NCI-H146 treated with DMSO at 0.1 percent for 48 hours (cell line): ENCODE measurements around the gene CDCA4.

ENCODE experiments used
- DNase-seq: peaks from one replicate; lab custom pipeline; 2025; ENCODE audit not compliant: unreplicated experiment; lab: John Stamatoyannopoulos, UW

The CDCA4 gene

DNA sequence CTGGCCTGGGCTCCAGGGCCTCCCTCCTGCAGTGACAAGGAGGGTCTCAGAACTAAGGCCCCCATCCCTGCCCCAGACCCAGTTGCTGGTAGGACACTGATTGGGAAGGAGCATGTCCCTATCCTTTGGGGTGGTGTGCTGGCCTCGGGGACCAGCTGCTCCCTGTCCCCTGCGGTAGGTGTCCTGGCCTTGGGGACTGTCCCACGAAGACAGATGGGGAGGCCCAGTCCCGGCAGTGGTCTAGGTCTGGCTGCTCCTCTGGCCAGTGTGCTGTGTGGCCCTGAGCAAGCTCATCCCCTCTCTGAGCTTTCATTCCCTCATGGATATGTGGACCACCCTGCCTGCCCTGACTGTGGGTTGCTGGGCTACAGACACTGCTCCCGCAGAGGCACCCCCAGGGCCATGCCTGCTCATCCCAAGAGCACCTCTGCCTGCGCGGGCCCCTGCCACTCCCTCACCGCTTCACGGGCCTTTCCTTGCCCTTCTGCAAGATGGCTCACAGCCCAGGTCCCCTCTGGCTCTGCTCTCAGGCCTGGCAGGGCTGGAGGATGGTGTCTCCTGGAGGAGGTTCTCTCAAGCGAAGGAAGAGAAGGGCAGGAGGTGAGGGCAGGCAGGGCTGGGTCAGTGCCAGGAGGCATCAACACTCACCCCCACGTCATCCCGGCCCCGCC is 55.2 kb downstream of the CDCA4 start:
- no peak for DNase-seq

DNA sequence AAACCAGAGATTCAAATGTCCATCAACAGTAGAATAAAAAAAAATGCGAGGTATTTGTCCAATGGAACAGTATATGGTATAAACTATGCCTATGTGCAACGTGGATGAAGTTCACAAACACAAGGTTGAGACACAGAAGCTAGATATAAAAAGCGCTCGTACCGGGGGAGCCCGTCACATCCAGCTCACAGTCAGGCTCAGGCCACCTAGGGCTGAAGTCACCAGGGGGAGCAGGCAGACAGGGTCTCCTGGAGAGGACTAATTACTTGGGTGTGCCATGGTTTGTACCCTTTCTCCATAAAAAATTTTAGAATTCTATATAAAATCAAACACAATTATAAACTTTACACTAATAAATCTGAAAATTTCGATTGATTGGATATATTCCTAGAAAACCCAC is 56.3 kb downstream of the CDCA4 start:
- DNase-seq: no peak
